ENCODE measurements around the gene TMEM221. TPM values are rescaled to one million over a fixed set of nuclear protein-coding genes. Genes with fewer than 3 reads are reported as not detected.
A peak's percentile ranks its signal among the peaks of the same experiment; 100 is the strongest.

TMEM221 gene
- 1 to 10 TPM; 2.0 to 5.9 (median 3.2) TPM for polyA plus RNA-seq (ENCODE audit: insufficient read length in 4 of 4)

DNA sequence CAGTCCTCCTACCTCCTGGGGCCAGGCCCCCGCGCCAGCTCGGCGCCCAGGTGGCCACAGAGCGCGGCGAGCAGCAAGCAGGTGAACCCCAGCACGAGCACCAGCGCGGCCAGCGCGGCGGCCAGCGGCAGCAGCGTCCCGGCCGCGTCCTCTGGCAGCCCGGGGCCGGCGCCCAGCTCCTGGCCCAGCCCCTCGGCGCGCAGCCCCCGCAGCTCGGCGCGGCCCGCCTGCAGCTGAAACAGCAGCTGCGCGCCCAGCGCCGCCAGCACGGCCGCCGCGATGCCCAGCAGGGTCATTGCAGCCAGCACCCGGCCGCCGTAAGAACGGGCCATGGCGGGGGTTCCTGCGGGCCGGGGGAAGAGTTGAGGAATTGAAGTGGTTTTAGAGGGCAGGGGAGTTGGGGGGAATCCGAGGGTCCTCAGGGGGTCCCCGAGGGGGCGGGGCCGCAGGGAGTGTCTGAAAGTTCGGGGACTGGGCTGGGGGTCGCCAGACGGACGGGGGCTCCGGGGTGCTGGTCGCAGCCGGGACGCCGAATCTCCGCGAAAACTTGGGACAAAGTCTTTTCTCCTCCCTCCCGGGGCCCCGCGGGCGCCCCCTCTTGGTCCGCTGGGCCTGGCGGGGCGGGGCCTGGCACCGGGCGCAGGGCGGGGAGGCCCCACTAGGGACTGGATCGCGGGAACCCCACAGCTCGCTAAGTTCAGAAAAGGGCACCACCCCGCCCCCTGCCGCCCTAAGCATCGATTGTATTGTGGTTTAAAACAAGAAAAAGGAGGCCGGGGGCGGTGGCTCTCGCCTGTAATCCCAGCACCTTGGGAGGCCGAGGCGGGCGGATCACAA lies at the start of gene TMEM221:
Gene TMEM221 (minus strand): TSS at position 538 of the 837 bp plus-strand sequence. CDS start 206 bp downstream, at position 332.
- DNase-seq (ENCODE audit: low read depth in 4 of 4, low spot score in 3 of 4), result no peak

DNA sequence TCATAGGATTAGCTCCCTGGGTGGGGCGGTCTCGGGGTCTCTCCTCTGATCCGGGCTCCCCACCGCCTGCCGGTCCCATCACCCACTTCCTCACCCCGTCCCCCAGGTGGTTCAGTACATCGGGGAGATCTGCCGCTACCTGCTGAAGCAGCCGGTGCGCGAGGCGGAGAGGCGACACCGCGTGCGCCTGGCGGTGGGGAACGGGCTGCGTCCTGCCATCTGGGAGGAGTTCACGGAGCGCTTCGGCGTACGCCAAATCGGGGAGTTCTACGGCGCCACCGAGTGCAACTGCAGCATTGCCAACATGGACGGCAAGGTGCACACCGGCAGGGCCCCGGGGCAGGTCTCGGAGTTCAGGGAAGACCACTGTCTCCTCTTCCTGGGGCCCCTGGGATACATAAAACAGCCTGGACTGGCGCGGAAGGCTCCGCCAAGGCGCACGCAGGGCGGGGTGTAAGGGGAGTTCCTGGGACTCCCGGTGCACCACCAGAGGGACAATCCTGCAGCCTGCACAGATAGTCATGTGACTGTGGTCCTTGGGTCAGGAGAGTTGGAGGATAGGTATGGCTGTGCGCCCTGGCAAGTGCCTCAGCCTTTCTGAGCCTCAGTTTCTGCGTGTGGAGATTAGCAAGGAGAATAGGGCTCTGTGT lies 48.8 kb upstream of the TMEM221 start:
- DNase-seq (ENCODE audit: low read depth in 4 of 4, low spot score in 3 of 4), result no peak

DNA sequence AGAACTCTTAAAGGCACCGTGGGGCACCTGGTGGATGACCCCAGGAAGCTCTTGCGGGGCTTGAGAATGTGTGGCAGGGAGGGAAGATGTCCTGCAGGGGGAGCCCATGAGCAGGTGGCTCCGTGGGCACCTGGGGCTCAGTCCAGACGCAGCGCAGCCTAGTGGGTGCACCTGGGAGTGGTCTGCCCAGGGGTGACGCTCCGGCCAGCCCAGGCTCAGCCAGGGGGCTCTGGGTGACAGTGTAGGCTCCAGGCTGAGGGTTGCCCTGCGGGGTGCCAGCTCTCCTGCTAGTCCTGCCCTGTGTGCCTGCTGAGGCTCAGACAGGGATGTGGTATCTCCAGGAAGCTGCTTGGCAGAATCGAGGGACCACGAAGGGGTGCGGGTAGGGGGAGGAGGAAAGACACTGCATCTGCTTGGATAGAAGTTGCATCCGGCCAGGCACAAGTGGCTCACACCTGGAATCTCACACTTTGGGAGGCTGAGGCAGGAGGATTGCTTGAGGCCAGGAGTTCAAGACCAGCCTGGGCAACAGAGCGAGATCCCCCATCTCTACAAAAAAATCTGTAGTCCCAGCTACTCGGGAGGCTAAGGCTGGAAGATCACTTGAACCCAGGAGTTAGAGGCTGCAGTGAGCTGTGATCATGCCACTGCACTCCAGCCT lies 48.0 kb upstream of the TMEM221 start:
- no peak for DNase-seq (ENCODE audit: low read depth in 4 of 4, low spot score in 3 of 4)

DNA sequence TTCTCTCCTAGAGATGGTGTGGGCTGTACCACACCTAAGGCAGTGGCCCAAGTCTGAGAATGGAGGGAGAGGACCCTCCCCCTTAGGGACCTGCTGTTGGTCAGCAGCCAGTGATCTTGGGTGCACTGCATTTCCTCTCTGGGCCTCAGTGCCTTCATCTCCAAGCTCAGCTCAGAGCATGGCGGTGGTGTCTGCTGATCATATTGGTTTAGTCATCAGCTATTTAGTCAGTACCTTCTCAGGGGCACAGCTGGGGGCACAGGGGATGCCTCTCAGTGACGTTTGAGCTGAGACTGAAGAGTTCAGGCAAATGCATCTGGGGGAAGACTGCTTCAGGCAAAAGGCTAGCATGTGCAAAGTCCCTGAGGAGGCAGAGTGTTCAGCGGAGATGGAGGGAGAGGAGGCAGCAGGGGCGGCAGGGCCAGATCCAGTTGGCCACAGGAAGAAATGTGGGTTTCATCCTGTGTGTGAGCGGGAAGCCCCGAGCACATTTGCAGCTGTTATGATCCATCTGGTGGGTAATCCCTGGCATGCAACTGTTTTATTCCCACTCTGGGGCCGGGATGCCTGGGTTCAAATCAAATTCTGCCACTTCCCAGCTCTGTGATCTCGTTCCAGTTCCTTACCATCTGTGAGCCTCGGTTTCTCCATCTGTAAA lies 47.3 kb upstream of the TMEM221 start:
- no peak for DNase-seq (ENCODE audit: low read depth in 4 of 4, low spot score in 3 of 4)

DNA sequence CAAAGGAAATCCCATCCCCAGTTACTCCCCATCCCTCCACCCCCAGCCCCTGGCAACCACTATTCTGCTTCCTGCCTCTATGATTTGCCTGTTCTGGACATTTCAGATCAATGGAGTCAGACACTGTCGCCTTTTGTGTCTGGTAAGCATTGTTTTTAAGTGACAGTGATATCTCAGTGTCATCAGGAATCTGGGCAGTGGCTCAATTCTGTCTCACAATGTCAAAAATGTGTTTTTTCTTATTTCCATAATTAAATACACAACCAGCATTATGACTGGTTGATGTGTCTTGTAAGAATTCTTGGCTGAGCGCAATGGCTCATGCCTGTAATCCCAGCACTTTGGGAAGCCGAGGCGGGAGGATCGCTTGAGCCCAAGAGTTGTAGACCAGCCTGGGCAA lies 42.8 kb upstream of the TMEM221 start:
- no peak for DNase-seq (ENCODE audit: low read depth in 4 of 4, low spot score in 3 of 4)

DNA sequence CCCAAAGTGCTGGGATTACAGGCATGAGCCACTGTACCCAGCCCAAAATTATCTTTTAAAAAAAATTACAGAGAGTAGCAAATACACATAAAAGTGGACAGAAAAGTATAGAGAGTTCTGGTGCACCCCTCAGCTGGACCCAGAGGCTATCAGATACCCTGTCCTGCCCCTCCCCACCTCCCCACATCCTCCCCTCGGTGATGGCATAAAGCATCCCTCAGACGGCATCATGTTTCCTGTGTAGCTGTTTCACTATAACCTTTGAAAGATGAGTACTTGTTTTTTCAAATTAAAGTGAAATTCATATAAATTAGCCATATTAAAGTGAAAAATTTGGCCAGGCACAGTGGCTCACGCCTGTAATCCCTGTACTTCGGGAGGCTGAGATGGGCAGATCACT lies 41.9 kb upstream of the TMEM221 start:
- DNase-seq (ENCODE audit: low read depth in 4 of 4, low spot score in 3 of 4), result no peak

DNA sequence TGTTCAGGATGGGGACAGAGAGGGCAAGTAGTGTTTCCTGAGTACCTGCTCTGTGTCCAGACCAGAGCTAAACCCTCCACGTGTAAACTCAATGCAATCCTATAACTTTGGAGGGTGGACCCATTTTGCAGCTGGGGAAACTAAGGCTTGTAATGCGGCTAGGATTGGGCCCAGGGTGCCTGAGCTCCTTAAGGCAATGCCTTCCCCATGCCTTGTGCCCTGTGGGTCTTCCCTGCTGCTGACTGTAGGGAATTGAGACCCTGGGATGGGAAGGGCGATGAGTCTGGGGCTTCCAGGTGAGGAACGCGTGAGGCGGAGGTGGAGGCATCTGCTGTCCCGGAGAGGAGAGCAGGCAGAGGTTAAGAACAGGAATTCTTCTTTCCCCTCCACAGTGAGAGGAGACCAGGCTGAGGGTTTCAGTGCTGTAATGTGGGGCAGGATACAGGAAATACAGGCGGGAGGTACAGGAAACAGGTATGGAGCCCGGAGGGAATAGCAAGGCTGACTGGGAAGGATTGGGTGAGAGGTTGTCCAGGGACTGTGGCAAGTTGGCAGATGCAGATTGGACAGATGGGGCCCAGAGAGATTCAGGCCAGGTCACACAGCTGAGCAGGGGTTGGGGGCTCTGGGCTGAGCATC lies 41.0 kb upstream of the TMEM221 start:
- DNase-seq (ENCODE audit: low read depth in 4 of 4, low spot score in 3 of 4), result no peak

DNA sequence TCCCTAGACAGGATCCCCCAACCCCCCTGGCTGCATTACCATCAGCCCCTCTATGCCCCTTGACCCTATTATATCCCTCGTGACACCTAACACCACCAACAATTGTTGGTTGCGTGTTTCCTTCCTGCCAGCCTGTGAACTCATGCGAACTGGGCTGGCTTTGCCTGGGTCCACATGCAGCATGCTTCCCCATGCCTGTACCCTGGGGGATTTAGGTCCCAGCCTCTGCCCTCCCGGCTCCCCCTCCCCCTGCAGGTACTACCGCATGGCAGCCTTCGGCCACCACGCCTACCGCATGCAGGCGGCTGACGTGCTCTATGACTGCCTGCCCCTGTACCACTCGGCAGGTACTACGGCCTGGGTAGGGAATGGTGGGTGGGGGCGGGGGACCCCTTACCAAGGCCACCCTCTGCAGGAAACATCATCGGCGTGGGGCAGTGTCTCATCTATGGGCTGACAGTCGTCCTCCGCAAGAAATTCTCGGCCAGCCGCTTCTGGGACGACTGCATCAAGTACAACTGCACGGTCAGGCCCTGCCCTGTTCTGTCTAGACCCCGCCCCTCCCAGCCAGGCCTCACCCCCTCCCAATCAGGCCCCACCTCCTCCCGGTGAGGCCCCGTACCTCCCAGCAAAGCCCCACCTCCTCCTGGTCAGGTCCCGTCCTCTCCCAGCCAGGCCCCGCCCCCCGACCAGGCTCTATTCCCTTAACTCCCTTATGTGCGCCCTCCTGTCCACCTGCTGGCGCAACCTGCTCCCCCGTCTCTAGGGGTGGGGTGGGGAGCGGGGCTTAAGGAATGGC lies 40.3 kb upstream of the TMEM221 start:
- peak in 2 of 4 donors; percentile 42 to 65 for DNase-seq (ENCODE audit: low read depth in 4 of 4, low spot score in 3 of 4)

DNA sequence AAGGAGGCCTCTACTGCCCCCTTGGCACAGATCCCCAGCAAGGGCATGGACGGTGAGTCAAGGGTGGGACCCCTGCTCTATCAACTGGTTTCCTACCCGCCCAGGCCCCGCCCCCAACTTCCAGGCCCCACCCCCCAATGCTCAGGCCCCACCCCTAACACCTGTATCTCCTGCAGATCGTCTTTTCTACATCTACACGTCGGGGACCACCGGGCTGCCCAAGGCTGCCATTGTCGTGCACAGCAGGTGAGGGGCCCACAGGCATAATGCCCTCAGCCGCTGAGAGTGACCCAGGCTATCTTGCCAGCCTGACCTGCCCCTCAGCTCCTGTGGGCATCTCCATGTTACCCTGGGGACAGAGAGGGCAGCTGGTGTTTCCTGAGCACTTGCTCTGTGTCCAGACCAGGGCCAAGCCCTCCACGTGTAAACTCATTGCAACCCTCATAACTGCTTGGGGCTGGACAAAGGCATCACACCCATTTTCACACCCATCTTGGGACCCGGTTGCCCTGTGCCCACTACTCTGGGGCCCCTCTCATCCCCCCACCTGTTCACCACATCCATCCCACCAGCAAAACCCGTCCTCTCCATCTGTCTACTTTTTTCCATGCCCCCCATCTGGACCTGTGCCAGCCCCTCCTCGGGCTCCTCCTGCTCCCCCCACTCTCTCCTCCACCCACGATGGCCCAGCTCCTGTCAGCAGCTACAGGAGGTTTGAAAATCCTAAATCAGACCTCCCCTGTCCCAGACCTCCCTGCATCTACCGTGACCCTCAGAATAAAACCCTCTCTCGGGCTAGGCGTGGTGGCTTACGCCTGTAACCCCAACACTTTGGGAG lies 39.0 kb upstream of the TMEM221 start:
- no peak for DNase-seq (ENCODE audit: low read depth in 4 of 4, low spot score in 3 of 4)

DNA sequence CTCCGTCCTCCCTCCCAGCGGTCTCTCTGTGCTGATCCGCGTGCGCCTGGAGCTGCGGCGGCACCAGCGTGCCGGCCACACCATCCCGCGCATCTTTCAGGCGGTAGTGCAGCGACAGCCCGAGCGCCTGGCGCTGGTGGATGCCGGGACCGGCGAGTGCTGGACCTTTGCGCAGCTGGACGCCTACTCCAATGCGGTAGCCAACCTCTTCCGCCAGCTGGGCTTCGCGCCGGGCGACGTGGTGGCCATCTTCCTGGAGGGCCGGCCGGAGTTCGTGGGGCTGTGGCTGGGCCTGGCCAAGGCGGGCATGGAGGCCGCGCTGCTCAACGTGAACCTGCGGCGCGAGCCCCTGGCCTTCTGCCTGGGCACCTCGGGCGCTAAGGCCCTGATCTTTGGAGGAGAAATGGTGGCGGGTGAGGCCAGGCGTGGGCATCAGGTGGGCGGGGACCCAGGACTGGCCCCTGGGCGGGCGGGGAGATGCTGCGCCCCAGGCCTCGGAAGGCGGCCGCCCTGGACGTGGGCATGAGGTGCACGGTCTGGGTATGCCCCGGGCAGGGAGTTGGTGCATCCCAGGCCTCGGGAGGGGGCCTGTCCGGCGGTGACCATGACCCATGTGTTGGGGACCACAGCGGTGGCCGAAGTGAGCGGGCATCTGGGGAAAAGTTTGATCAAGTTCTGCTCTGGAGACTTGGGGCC lies 38.2 kb upstream of the TMEM221 start:
- no peak for DNase-seq (ENCODE audit: low read depth in 4 of 4, low spot score in 3 of 4)

DNA sequence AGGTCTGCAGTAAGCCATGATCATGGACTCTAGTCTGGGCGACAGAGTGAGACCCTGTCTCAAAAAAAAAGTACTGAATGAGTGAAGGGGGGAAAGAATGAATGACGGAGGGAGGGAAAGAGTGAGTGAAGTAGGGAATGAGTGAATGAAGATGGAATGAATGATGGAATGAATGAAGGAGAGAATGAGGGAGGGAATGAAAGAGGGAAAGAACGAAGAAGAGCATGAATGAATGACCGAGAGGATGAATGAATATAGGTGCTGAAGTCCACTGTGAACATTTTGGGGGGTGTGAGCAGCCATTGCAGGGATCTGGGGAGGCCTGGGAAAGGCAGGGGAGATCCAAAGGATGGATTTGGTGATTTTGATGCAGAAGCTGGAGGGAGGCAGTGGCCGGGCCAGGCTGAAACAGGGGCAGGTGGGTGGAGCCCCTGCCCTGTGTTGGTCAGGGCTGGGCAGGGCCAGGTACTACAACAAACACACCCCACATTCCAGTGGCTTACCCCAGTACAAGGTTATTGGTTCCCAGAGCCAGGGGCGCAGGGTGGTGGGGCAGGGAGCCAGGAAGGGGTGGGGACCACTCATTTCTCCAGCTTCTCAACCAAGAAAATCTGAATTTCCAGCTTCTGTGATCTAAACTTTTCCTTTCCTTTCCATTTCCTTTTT lies 36.2 kb upstream of the TMEM221 start:
- no peak for DNase-seq (ENCODE audit: low read depth in 4 of 4, low spot score in 3 of 4)

DNA sequence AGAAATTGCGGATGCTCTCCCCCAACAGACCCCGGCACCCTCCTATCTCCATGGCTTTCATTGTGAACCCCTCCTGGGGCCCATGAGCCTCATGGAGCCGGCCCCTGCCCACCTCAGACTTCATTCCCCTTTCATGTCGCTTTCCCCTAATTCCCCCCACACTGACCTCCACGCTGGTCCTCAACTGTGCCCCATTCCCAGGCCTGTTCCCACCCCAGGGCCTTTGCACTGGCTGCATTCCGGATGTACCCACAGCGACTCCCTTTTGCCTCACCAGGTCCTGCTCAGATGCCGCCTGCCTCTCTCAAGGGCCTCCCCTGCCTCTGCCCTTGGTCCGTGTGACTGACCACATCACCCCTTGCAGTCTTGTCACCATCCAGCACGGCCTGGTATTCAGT lies 35.1 kb upstream of the TMEM221 start:
- DNase-seq (ENCODE audit: low read depth in 4 of 4, low spot score in 3 of 4), result no peak

DNA sequence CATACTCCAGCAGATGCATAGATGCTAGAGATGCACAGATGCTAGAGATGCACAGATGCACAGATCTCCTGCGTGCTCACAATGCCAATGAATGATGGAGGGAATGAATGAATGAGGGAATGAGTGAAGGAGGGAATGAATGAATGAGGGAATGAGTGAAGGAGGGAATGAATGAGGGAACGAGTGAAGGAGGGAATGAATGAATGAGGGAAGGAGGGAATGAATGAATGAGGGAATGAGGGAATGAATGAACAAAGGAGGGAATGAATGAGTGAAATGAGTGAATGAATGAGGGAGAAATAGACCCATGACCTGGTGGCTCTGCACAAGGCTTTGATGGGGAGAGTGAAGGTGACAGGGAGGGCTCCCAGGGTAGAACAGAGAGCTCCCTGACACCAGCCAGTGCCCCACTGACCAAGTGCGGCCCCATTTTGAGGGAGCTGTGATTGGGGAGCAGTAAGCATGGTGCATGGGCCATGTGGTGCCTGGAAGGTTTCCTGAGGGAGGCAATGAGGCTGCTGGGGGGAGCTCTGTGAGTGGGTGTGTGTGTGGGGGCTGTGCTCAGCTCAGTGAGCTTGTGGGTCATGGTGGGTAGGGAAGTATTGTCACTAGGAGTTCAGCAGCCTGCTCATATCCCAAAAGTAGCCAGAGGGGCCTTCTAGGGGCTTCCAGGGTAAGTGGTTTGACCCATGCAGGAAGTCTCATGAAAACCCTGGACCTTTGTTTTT lies 34.6 kb upstream of the TMEM221 start:
- DNase-seq (ENCODE audit: low read depth in 4 of 4, low spot score in 3 of 4), result no peak

DNA sequence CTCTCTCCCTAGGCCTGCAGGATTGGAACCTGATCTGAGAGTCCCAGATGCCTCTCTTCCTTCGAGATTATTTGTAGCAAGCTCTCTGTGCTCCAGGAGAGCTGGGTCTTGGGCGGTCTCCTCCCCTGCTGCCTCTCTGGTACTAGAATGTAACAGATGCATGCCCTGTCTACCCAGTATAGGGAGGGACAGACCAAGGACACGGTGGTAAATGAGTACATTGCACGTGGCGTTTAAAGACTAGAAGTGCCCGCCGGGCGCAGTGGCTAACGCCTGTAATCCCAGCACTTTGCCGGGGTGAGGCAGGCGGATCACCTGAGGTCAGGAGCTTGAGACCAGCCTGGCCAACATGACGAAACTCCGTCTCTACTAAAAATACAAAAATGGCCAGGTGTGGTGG lies 33.5 kb upstream of the TMEM221 start:
- DNase-seq (ENCODE audit: low read depth in 4 of 4, low spot score in 3 of 4), result no peak

DNA sequence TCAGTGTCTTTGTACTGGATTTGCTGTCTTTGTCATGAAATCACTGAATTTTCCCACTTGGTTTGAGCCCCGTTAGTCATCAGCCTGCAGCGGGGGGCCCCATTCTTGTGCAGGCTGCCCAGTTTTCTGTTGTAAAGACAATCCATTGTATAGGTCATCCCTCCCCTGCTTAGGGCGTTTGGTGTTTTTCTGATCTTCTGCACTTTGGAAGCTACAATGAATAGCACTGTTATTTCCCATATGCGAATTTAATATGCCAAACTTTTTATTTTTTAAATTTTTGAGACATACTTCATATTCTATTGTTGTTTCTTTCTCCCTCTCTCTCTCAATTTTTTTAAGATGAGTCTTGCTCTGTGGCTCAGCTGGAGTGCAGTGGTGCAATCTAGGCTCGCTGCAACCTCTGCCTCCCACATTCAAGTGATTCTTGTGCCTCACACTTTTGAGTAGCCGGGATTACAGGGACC lies 30.9 kb upstream of the TMEM221 start:
- DNase-seq (ENCODE audit: low read depth in 4 of 4, low spot score in 3 of 4), result no peak

DNA sequence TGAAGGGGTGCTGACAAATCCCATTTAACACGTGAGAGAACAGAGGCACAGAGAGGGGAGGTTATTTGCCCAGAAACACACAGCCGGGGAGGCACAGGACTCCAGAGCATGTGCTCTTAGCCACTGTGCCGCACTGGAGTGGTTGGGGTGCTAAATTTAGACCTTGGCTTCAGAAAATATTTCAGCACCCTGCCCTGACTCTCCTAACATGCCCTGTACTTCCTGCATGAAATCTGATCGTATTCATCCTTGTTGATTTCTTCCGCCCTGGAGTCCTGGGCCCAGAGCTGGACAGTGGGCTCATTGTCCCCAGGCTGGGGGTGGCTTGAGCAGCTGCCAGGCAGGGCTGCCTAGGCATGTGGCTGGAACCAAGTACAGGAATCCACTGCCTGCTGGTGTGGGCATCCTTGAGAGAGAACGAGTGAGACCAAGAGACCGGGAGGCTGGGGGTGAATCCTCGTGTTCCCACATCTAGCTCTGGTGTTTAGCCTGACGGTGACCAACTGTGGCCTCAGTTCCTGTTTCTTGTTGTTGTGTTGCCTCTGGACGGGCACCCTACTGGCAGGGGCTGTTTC lies 27.2 kb upstream of the TMEM221 start:
- DNase-seq (ENCODE audit: low read depth in 4 of 4, low spot score in 3 of 4), result no peak
